H1 (cell line): ENCODE results near the gene LPP. TPM values are rescaled to one million over a fixed set of nuclear protein-coding genes. Genes with fewer than 3 reads are reported as not detected.

ENCODE experiments used
- SP2 ChIP-seq: IDR thresholded peaks from 2 replicates; pipeline ENCODE4 v1.6.1; 2012; ENCODE audit warnings: mild to moderate bottlenecking, low read length, inconsistent platforms
- polyA plus RNA-seq, 7 experiments: library from polyadenylated mRNA; depleted of rRNA in 3 of 7; stranded (reverse) in 5 of 7; unstranded in 2 of 7; fragments of >200 nt in 5 of 7; fragments of 200-250 nt in 2 of 7; gene quantifications; 1 replicate in 5 of 7; 2 replicates in 1 of 7; 4 replicates in 1 of 7; pipeline versions ENCODE4 v1.2.1 to v1.2.3, GENCODE V29; 2011 to 2013; ENCODE audit warnings: missing spikeins in 2 of 7, mixed read lengths in 2 of 7
- total RNA-seq: library from RNA; stranded (reverse); fragmentation: NEBNext Ultra II Directional; extraction: Animal tissue kit (Norgen Biotek cat#: 25700); gene quantifications from 2 replicates; pipeline ENCODE4 v1.2.1, GENCODE V29; 2021

The LPP gene
- total and polyA plus RNA-seq, 2 of the 8 experiments (the other 6 are each of a cell fraction or from before 2014, with no cell fraction given) = 10.0 to 53.3 TPM

DNA sequence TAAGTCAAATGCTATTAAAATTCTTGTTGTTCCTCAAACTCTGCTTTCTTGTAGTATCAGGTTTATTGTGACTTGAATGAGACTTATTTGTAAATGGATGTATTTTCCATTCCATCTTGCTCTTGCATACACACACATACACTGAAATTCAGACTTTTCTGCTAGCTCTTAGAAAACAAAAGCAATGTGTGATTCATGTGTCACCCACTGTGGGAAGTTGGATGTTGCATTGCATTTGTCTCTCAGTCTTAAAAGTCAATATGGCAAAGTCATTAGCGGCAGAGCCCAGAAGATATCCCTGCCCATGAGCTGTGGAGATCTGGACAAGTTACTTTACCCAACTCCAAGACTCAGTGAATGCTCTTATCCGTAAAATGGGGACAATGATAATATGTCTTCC is 660.6 kb downstream of the LPP start (continued):
- TF ChIP-seq SP2 = no peak
